ENCODE measurements around the gene ROCK2.

The ROCK2 gene

DNA sequence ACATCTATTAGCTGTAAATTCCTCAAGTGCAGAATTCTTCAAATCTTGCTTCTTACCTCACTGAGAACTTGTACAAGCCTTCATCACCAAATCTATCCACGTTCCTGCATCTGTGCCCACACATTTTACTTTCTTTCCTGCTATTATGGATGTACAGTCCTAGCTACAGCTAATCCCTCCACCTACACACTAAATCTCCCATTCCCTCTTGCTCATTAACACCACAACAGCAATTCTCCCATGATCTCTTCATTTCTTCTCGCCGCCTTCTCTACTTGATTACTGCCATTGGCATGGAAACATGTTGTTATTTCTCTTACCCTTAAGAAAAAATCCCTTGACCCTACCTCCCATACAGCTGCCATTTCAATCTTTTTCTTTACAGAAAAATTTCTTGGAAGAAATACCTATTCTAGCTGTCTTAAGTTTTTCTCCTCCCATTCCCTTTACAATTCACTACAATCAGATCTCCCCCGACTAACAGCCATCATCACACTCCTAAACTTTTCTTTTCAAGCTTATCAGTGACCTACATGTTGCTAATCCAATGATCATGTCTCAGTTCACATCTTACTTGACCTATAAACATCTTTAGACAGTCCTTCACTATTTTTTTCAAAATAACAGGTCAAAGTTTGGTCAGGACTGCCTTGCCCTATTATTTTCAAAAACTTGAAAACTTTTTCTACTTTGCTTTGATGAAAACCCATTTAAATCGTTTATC lies 41.0 kb downstream of the ROCK2 start:
- ChIA-PET CTCF (interaction anchor here (1.1 kb wide), 1 partner anchor 18 kb away, joined by 3 read pairs; no protein-coding TSS in a partner anchor), POLR2A (no interaction called here)
- Histone ChIP-seq H3K4me3 (ENCODE audit: low read depth, low read length) (no peak overlapping the region), H3K4me1 (ENCODE audit: control insufficient read depth, insufficient read depth, low read length) (peaks cover 4% of the 10 kb centered on the region; the same call in 1 of the 2 replicates), H3K36me3 (ENCODE audit: control insufficient read depth in 2 of 2, insufficient read depth in 1 of 2, low read length in 2 of 2) (no peaks in the 10 kb centered on the region), H3K27ac (ENCODE audit: extremely low read depth, low read depth, low read length) (no peak overlapping the region), H3K9me3 (ENCODE audit: control insufficient read depth, insufficient read depth, low read depth, low read length) (no peaks in the 10 kb centered on the region)
- TF ChIP-seq EGR2 (tag by site-specific recombination; IDR thresholded peaks at IDR 0.05; ENCODE audit: low read depth), result peak; percentile 71
- peak; percentile 66 for TF ChIP-seq ZFHX2 (tag by site-specific recombination; conservative IDR thresholded peaks at IDR 0.05)
- no peak for TF ChIP-seq BCL11A (tag by site-specific recombination; IDR thresholded peaks at IDR 0.05; ENCODE audit: low read depth)

DNA sequence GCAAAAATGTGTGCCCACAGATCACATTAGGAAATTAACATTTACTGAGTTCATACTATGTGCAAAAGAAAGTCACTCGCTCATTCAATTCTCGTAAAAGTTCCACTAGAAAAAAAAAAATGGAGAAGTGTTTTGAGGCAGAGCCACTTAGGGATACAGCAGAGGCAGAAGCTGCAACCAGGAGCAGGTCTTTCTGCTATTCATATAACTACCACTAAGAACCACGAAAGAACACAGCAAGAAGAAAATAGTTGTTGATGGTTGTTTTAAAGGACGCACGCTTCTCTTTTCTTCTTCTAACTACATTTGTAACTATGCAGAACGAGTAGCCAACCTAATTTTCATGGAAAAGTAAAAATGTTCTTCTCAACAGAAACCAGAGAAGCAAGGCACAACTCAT lies 45.0 kb downstream of the ROCK2 start:
- CTCF ChIA-PET, result no interaction called here
- H3K9me3 ChIP-seq (ENCODE audit: control insufficient read depth, insufficient read depth, low read depth, low read length), result no peaks in the 10 kb centered on the region
- POLR2A ChIA-PET, result no interaction called here
- TF ChIP-seq ZNF404 (tag by site-specific recombination; IDR thresholded peaks at IDR 0.05) (no peak), SP7 (tag by site-specific recombination; IDR thresholded peaks at IDR 0.05) (no peak), ZNF423 (tag by site-specific recombination; IDR thresholded peaks at IDR 0.05) (no peak), GFI1B (tag by site-specific recombination; IDR thresholded peaks at IDR 0.05) (no peak), ZNF623 (tag by site-specific recombination; IDR thresholded peaks at IDR 0.05) (no peak), ZNF555 (tag by site-specific recombination; conservative IDR thresholded peaks at IDR 0.05) (no peak)
- TF ChIP-seq, protein P1, sequence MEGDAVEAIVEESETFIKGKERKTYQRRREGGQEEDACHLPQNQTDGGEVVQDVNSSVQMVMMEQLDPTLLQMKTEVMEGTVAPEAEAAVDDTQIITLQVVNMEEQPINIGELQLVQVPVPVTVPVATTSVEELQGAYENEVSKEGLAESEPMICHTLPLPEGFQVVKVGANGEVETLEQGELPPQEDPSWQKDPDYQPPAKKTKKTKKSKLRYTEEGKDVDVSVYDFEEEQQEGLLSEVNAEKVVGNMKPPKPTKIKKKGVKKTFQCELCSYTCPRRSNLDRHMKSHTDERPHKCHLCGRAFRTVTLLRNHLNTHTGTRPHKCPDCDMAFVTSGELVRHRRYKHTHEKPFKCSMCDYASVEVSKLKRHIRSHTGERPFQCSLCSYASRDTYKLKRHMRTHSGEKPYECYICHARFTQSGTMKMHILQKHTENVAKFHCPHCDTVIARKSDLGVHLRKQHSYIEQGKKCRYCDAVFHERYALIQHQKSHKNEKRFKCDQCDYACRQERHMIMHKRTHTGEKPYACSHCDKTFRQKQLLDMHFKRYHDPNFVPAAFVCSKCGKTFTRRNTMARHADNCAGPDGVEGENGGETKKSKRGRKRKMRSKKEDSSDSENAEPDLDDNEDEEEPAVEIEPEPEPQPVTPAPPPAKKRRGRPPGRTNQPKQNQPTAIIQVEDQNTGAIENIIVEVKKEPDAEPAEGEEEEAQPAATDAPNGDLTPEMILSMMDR (tag by site-specific recombination; IDR thresholded peaks at IDR 0.05), result no peak
- H3K36me3 ChIP-seq (ENCODE audit: control insufficient read depth in 2 of 2, insufficient read depth in 1 of 2, low read length in 2 of 2), result no peaks in the 10 kb centered on the region
- H3K4me1 ChIP-seq (ENCODE audit: control insufficient read depth, insufficient read depth, low read length), result peaks cover 7% of the 10 kb centered on the region; the same call in 1 of the 2 replicates
- no peak overlapping the region for H3K4me3 ChIP-seq (ENCODE audit: low read depth, low read length)
- H3K27ac ChIP-seq (ENCODE audit: extremely low read depth, low read depth, low read length), result no peak overlapping the region

DNA sequence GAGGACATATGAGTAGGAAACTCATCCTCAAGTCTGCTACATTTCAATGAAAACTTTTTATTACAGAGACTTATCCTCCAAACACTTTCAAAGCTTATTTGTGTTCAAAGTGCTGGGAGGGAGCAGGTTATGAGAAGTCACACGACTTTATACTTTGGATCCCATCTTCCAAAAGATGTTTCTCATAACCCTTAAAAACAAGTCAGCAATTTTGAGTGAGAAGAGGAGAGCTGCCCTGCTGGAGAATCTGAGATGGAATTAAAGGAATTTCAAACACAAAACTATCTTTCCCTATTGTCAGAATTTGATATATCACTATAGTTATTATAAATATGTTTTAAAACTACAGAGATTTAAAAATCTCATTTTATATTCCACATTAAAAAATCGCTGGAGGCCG lies 45.8 kb downstream of the ROCK2 start:
- no peak overlapping the region for H3K4me3 ChIP-seq (ENCODE audit: low read depth, low read length)
- no peaks in the 10 kb centered on the region for H3K36me3 ChIP-seq (ENCODE audit: control insufficient read depth in 2 of 2, insufficient read depth in 1 of 2, low read length in 2 of 2)
- H3K9me3 ChIP-seq (ENCODE audit: control insufficient read depth, insufficient read depth, low read depth, low read length), result no peaks in the 10 kb centered on the region
- no peak overlapping the region for H3K27ac ChIP-seq (ENCODE audit: extremely low read depth, low read depth, low read length)
- no peak for TF ChIP-seq ZNF433 (tag by site-specific recombination; IDR thresholded peaks at IDR 0.05; ENCODE audit: low read depth)
- ChIA-PET CTCF (no interaction called here), POLR2A (no interaction called here)
- peaks cover 5% of the 10 kb centered on the region; the same call in 1 of the 2 replicates for H3K4me1 ChIP-seq (ENCODE audit: control insufficient read depth, insufficient read depth, low read length)

DNA sequence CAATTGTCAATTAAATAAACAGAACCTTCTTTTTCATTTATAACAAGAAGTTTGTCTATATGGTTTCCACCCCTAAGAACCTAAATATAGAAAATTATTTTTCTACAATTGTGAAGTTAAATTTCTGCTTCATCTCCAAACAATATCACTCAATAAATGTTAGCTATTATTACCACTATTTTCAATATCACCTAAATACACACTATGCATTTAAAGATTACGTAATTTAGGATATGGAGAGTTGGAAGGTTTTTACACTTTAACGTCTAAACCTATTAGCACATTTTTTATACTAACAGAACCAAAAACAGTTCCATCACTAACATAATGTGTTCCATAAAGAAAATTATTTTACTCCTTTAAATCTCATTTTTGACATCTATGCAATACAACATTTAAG lies 48.0 kb downstream of the ROCK2 start:
- TF ChIP-seq, protein P2, sequence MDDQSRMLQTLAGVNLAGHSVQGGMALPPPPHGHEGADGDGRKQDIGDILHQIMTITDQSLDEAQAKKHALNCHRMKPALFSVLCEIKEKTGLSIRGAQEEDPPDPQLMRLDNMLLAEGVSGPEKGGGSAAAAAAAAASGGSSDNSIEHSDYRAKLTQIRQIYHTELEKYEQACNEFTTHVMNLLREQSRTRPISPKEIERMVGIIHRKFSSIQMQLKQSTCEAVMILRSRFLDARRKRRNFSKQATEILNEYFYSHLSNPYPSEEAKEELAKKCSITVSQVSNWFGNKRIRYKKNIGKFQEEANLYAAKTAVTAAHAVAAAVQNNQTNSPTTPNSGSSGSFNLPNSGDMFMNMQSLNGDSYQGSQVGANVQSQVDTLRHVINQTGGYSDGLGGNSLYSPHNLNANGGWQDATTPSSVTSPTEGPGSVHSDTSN (CRISPR knock-in tag; IDR thresholded peaks at IDR 0.05), result no peak
- TF ChIP-seq, protein P3, sequence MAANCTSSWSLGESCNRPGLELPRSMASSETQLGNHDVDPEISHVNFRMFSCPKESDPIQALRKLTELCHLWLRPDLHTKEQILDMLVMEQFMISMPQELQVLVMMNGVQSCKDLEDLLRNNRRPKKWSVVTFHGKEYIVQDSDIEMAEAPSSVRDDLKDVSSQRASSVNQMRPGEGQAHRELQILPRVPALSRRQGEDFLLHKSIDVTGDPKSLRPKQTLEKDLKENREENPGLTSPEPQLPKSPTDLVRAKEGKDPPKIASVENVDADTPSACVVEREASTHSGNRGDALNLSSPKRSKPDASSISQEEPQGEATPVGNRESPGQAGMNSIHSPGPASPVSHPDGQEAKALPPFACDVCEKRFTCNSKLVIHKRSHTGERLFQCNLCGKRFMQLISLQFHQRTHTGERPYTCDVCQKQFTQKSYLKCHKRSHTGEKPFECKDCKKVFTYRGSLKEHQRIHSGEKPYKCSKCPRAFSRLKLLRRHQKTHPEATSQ (tag by site-specific recombination; IDR thresholded peaks at IDR 0.05), result no peak
- TF ChIP-seq, protein P4, sequence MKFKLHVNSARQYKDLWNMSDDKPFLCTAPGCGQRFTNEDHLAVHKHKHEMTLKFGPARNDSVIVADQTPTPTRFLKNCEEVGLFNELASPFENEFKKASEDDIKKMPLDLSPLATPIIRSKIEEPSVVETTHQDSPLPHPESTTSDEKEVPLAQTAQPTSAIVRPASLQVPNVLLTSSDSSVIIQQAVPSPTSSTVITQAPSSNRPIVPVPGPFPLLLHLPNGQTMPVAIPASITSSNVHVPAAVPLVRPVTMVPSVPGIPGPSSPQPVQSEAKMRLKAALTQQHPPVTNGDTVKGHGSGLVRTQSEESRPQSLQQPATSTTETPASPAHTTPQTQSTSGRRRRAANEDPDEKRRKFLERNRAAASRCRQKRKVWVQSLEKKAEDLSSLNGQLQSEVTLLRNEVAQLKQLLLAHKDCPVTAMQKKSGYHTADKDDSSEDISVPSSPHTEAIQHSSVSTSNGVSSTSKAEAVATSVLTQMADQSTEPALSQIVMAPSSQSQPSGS (tag by site-specific recombination; IDR thresholded peaks at IDR 0.05; ENCODE audit: low read depth), result no peak

More for the DNA sequence above, 48.0 kb downstream of the ROCK2 start:
- Histone ChIP-seq H3K36me3 (ENCODE audit: control insufficient read depth in 2 of 2, insufficient read depth in 1 of 2, low read length in 2 of 2) (no peaks in the 10 kb centered on the region), H3K27ac (ENCODE audit: extremely low read depth, low read depth, low read length) (no peak overlapping the region), H3K9me3 (ENCODE audit: control insufficient read depth, insufficient read depth, low read depth, low read length) (no peaks in the 10 kb centered on the region), H3K4me3 (ENCODE audit: low read depth, low read length) (no peak overlapping the region), H3K4me1 (ENCODE audit: control insufficient read depth, insufficient read depth, low read length) (peaks cover 8% of the 10 kb centered on the region)
- CTCF ChIA-PET, result no interaction called here
- POLR2A ChIA-PET, result interaction anchor here (1.1 kb wide), 1 partner anchor 14 kb away, joined by 4 read pairs; no protein-coding TSS in a partner anchor

Data from HEK293 (cell line).